Pulmonary artery endothelial cell (primary cell): Measurements from ENCODE around the gene TTLL1. TPM values are rescaled to one million over a fixed set of nuclear protein-coding genes. Genes with fewer than 3 reads are reported as not detected.
"Not testable (repeated sequence)": the region's sequence is repeated elsewhere in the genome, so short reads cannot be mapped to it uniquely, and the experiment has no call there.

Experiments
- DNase-seq: peaks from one replicate; pipeline ENCODE4 v3.0.0-alpha.2; 2011; ENCODE audit warnings: low read depth, low spot score
- total RNA-seq: library from RNA; depleted of rRNA; stranded (reverse); fragments of >200 nt; gene quantifications from 2 replicates; pipeline ENCODE4 v1.2.3, GENCODE V29; 2014

Gene TTLL1
- total RNA-seq, 1 donor from 2014 or later = 13.5 TPM

DNA sequence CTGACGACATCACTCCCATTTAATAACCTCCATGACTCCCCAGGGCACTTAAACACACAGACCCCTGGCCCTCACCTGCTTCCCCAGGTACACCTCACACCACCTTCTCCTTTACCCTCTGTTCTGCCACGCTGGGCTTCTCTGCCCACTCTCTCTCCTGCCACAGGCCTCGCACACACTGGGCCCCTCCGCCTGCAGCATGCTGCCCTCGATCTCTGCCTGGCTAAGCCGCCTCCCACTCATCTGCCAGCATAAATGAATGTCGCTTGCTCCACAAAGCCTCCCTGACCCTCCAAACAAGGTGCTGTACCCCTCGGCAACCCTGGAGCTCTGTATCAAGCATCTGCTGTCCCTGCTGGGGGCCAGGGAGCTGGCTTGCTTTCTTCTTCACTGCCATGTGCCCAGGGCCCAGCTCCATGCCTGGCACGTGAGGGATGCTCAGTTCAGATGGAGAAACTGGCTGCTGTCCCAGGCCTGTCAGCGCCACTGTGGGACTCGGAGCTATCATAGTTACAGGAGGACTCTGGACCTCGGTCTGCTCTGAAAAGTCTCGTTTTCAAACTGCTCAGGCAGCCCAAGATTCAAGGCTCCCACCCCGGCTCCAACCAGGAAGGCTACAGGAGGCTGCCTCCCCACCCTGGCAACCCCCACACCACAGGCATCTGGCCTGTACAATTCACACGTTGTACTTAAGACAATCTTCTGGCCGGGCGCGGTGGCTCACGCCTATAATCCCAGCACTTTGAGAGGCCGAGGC is 11.9 kb downstream of the TTLL1 start:
- DNase-seq = no peak

DNA sequence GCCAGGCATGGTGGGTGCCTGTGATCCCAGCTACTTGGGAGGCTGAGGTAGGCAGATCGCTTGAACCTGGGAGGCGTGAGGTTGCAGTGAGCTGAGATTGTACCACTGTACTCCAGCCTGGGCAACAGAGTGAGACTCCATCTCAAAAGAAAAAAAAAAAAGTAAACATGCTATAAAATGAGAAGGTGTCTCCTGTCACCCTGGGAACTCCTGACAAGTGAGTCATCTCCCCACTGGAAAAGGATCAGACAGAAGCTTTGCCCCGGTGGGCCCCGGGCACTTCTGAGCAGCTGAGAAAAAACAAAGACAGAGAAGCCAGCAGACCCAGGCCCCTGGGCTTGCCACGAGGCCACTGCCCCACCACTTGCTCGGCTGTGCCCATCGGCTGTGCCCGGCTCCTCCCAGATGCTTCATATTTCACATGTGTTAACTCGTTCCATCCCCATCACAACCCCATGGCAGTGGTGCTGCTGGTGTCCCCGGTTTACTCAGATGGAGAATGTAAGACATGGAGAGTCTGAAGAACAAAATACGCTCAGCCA is 22.3 kb downstream of the TTLL1 start:
- DNase-seq = no peak

DNA sequence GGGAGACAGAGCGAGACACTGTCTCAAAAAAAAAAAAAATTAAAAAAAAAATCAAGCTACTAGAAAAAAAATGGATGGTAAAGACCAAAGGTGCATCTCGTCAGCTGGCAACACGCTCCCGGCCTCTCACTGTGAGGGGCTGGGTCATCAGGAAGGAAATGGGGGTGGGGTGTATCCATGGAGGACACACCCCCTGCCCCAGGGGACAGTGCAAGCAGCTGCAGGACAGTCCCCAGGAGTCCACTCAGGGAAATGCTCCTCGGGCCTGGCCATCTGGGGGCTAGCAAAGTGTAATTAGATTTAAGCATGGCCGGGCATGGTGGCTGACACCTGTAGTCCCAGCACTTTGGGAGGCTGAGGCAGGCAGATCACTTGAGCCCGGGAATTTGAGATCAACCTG is 23.1 kb downstream of the TTLL1 start:
- no peak for DNase-seq

DNA sequence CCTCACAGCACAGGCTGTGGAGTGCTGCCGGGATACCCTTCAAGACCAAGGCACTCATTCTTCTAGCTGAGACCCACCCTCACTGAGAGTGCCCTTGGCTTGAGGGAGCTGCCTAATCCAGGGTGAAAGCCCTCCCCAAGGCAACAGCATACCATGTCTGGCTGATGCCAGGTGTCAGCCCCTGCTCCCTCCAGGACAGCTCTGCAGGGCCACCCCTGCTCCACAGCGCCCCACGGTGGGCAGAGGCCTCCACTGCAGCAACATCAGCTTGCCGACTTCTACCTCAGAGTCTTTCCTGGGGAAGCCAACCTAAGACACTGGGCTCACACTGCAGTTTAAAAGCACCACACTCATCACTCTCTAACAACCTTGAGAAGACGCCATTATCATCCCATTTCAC is 29.0 kb downstream of the TTLL1 start:
- DNase-seq = no peak

DNA sequence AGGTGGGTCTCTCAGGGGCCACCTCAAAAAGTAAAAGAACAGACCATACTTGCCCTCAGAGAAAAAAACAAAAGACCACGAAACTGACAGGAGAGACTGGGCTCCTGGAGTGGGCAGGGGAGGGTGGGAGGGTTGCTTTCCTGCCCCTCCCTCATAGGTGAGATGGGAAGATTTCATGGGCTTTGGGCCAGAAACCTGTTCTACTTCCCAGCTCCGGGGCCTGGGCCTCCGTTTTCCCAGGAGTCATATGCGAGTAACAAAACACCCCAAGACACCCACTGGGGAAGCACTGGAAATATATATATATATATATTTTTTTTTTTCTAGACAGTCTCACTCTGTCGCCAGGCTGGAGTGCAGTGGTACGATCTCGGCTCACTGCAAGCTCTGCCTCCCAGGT is 31.6 kb downstream of the TTLL1 start:
- DNase-seq = no peak

DNA sequence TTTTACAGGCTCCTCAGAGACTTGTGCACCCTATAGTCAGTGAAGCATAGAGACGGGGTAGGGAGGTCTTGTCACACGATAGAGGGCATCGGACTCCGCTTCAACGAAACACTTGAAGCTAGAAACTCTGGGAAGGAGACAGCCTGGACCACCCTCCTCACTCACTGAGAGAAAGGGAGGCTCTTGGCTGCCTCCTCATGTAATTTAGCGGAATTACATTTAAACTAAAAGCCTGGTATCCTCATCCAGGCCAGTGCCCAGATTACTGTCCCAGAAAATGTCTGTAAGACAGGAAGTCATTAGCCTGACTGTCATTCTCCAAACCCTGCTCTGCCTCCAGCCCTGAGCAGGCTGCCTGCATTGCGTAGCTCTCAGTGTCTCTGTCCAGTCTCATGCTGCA is 36.0 kb downstream of the TTLL1 start:
- DNase-seq = no peak

DNA sequence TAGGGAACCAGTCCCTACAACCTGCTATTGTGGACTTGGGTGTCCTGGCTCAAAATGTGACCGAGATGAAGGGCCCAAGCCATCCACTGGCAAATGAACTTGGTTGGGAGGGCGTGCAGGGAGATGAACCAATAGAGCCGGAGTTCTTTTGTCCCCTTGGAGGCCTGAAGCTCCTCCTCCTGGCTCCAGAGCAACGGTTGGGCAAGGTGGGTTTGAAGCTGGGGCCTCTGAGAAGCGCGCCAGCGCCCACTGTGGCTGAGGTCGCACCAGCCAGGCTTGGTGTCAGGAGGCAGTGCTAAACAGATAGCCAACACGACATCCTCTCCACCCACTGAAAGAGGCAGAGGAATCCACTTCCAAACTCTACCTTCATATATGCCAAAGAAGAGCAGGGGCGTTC is 38.2 kb downstream of the TTLL1 start:
- no peak for DNase-seq

DNA sequence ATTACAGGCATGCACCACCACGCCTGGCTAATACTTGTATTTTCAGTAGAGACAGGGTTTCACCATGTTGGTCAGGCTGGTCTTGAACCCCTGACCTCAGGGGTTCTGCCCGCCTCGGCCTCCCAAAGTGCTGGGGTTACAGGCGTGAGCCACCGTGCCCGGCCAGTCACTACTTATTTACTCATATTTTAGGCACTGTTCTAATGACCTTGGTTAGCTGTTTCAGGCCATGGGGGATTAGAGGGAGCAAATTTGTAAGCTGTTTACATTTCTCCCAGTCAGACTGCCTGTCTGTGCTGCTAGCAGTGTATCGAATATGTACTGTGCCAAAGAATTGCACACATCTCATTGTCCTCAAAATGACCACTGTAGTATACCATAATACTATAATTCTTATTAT is 41.6 kb downstream of the TTLL1 start:
- DNase-seq = no peak

DNA sequence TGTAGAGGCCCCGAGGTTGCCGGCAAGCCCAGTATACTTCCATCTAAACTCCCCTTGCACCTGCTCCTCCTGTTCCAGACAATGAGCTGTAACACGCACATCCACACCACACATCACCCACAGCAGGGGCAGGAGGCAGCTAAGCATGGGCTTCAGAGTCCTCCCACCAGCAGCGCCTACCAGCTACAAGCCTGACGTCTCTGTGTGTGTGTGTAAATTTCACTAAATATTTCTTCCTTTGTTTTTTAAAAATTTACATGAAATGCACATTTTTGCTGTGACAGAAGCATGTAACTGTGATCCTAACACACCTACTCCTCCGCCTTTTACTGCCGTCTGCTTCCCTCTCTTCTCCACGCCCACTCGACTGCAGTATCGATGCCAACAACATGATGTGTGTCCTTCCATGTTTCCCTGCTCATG is 44.9 kb downstream of the TTLL1 start:
- DNase-seq = no peak

DNA sequence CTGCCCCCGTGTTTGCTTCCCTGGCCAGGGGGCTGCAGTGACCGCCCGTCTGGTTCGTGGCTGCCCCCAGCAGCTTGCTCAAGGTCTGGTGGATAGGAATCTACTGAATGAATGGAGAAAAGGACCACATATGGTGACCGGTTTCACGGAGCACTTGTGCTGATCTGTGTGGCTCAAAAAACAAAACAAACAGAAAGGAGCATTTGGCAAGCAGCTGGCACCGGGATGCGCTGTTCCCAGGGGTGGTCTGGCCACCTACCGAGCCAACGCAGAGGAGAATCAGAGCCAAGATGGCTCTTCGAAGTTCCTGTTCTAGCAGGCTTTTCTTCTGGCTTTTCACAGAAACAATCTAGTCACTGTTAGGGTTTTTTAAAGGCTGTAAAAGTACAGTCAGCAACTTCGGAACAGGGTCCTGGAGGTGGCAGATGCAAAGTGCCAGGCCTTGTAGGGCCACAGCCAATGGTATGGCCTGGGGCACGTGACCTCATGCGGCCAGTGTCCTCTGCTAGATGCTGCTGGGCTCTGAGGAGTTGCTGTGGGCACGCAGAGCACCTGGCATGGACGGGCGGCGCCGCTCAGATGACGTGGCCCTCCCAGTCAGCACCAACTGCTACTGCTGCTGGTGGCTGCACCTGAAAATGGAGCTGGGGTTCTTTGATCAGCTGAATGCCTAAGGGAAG is 47.0 kb downstream of the TTLL1 start:
- DNase-seq = no peak

DNA sequence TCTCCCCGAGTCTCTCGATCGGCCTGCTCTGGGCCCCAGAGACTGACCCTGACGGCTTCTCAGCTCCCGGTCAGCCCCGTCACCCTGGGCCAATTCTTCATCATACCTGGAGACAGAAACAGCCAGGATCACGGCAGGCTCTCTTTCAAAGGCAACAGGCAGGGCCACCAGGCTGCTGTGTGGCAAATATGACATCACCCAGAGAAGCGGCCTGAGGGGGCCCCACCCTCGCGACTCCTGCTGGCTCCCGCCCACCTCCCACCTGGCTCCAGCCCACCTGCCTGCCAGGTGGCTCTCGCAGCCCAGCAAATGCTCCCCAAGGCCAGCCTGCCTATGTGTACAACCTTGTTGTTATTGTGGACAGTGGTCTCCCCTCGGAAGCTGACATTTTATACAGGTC is 49.4 kb downstream of the TTLL1 start:
- no peak for DNase-seq

DNA sequence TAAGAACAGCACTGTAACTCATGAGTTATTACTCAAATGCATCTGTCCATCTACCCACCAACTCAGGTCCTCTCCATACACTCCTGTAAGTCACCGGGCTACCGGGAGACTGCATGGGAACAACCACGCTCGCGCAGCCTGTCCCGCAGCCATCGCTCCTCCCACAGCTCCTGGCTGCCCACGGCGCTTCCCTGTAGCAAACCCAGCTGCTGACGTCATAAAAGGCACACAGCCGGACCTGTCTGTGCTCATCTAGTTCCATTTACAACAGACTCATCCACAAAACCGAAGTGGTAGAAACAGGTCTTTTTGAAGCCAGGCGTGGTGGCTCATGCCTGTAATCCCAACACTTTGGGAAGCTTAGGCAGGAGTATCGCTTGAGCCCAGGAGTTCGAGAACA is 50.9 kb downstream of the TTLL1 start:
- no peak for DNase-seq

DNA sequence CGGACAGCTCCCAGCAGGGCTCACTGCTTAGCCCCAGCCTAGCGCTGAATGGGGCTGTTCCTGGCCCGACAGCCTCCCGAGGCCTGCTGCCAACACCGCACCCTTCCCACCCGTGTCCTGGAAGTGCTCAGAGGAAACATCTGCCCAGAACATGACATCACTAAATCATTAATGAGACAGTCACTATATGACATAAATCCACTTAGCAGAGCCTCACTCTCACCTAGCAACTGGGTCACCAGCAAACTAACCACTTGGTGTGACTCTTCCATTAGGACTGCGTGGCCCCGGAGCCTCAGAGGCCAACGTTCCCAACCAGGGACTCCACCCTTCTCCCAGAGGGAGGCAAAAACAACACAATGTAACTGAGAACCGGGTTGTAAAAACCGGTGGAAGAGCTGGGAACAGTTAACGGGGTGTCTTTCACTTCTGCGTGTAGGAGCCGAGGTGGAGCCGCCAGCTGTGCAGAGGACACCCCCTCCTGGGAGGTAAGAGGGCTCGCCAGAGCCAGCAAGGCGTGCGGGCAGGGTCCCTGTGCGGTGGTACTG is 52.8 kb downstream of the TTLL1 start:
- peak; percentile 68 for DNase-seq

DNA sequence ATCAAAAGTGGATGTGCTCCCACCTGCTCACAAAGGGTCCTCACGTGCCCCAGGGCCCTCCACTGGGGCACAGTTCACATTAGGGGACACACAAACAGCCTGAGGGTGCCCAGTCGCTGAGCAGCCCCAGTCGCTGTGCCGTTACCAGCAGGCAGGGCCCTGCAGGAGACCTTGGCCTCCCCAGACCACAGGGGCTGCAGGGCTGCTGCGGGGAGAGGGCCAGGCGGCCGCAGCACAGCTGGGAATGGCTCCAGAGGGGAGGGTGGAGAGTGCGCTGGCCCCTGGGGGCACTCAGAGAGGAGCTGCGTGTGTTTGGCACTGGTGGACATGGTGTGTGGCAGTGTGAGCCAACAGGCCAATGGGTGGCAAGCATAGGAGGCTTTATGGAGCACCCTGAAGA is 53.9 kb downstream of the TTLL1 start:
- no peak for DNase-seq

DNA sequence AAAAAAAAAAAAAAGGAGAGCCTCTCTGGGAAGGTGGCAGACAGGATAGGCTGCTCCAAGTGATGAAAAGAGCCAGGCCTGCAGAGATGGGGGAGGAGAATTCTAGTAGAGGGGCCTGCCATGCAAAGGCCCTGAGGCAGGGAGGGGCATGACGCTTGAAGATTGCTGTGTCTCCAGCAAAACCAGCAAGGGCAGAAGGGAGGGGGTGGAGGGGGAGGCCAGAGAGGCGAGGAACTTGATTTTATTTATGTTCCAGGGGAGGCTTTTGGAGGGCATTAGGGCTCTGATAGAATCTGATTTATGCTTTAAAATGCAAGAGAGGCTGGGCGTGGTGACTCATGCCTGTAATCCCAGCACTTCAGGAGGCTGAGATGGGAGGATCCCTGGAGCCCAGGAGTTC is 57.6 kb downstream of the TTLL1 start:
- DNase-seq = no peak

DNA sequence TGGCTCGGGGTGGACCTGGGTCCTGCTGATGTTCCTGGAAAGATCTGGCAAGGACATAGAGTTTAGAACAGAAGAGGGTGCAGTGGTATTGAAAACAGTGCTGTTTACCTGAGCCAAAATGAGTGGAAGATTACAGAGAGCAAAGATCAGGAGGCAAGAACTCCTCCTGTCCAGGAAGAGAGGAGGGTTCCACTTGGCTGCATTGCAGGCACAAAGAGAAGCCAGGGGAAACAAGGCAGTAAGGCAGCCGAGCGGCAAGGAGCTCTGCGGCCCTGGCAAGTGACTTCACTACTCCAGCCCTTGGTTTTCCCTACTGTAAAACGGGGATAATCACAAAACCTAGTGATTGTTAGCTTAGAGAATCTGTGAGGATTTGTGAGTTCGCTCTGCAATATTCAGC is 70.6 kb downstream of the TTLL1 start:
- no peak for DNase-seq

DNA sequence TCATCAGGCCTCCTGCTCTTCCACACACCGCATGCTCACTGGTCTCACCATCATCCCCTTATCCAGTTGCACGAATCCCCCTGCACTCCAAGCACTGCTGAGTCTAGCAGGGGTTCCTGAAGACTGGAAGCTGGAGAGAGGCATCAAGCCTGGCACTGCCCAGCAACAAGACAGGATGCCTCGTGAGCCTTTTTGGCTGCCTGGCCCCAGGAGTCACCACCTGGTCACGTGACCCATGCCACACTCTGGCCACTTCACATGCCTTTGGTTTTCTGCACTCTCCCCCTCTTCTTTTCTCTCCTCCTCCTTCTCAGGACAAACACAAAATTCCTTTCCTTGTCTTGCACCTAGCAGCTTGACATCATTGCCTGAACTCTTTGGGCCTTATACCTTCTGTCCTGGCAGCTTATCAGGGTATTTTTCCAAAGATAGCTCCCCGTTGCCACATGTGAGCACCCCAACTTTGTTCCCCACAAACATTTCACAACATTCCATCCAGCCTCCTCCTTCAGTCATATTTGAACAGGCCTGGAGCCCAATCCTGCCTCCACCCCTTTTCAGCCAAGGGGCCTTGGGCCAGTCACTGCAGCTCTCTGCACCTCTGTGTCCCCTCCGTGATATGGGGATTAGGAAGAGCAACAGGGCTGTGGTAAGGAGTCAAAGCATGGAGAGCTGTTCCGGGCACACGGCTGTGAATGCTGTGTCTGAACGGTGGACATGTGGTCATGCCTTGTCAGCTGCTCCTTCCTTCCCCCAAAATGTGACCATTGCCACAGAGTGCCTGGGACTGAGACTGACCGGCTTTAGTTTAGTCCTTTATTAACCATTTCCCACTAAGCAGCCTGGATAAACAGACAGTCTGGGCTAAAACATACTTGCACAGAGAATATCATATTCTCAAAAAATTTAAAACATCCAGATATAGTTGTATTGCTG is 71.4 kb downstream of the TTLL1 start:
- DNase-seq = no peak

DNA sequence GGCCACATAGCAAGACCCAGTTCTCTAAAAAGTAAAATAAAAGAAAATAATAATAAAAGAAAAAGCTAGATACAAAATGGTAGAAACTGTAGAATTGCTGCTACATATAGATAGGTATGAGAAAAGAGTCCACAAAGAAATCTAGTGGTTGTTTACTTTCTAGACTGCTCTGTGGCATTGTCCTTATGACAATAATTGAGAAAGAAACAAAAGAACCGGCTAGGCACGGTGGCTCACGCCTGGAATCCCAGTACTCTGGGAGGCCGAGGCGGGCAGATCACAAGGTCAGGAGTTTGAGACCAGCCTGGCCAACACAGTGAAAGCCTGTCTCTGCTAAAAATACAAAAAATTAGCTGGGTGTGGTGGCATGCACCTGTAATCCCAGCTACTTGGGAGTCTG is 73.0 kb downstream of the TTLL1 start:
- not testable (repeated sequence) for DNase-seq

DNA sequence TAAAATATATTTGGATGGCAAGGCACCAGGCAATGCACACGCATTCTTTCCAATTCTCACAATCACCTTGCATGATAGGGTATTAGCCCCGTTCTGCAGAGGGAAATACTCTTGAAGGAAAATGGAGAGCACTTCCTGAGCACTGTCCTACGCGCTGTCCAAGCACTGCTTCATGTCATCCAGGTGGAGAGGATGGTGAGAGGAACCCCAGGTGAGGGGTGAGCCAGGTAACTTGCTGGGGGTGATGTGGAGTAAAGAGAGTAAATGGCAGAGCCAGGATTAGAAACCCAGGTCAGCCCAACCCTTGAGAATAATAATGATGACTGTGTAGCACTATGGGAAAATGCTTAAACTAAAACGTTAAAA is 73.5 kb downstream of the TTLL1 start:
- no peak for DNase-seq

DNA sequence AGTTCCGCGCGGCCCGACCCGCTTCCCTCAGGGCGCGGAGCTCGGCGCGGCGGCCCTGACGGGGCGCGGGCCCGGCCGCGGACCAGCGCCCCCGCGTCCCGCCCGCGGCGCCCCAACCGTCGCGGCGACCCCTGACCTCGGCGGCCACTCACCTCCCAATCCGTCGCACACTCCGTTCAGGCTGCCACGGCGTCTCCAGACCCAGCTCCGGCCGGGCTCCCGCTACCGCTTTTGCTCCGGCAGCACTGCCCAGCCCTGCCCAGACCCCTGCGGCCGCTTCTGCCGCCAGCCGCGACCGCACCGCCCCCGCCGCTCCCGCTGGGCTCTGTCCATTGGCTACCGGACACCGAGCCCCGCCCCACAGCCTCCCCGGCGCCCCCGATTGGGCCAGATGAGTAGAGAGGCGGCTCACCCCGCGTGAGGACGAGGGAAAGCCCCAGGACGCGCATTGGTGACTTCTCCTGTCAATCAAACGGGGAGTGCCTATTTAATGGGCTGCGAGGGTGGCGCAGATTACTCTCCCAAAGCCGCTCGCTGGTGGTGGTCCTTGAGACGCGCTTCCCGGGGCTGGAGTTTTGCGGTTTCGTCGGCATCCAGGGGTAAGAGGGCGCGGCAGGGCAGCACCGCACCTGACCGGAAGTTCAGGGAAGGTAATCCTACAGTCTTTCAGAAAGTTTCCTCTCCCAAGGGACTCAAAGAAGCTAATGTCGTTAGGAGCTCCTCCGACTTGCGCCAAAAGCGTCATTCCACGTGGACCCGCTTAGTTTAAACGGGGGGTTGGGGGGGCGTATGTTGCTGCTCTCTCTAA is 74.1 kb downstream of the TTLL1 start, which contains the start of gene PACSIN2:
TSS of gene PACSIN2 (minus strand) at position 281 of the 808 bp plus-strand sequence. CDS start 103,069 bp downstream, outside the sequence.
- peak; percentile 91 for DNase-seq
